GM18909 (cell line): ENCODE data around the gene MUC5AC.

Source experiments
- ATAC-seq: cut with Tn5 transposase; IDR thresholded peaks from one replicate; pipeline ENCODE4 v1.9.1; 2021; ENCODE audit warnings: mild to moderate bottlenecking; ENCODE audit not compliant: unreplicated experiment, poor library complexity

Gene MUC5AC

GRCh38 chr11:1120532-1121330 is 37.0 kb upstream of the MUC5AC start:
- ATAC-seq, result no peak

GRCh38 chr11:1121331-1121812 is 36.4 kb upstream of the MUC5AC start:
- ATAC-seq, result no peak

DNA sequence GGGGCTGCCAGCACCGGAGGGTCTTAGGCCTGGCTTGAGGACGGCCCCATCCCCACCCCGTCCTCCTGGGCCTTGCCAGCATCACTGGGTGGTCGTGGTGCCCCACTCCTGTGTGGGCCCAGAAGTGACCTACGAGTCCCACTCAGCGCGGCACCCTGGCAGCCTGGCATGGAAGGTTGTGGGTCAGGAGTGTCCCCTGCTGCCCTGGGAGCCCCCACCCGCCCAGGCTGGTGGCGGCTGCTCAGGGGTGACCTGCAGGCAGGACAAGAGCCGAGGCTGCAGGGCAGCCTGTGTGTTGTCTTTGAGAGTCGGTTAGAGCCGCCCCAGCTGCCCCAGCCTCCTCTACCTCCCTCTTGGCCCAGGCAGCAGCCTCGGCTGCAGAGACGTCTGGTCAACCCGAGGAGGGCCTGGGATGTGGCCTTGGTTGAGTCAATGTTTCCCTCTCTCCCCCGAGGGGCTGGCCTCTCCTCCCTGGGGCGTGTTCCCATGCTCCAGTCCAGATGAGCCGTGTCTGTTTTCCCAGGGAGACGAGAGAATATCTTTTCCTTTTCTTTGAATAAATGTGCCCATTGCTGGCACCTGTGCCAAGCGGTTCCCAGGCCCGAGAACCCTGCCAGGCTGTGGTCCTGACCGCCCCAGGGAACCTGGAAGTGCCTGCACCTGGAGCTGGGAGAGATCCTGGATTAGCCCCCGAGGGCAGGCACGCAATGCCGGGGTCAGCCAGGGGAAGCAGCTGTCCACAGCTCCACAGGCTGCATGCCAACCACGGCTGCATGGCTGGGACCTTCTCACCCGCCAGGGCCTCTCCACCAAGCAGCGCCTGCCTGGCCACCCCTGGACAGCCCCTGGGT is 35.7 kb upstream of the MUC5AC start:
- ATAC-seq, result no peak

- ATAC-seq, result no peak
These were observed 35.1 kb upstream of the MUC5AC start for GRCh38 chr11:1122664-1123002.

- ATAC-seq, result no peak
These were observed 33.8 kb upstream of the MUC5AC start for GRCh38 chr11:1123970-1124369.

DNA sequence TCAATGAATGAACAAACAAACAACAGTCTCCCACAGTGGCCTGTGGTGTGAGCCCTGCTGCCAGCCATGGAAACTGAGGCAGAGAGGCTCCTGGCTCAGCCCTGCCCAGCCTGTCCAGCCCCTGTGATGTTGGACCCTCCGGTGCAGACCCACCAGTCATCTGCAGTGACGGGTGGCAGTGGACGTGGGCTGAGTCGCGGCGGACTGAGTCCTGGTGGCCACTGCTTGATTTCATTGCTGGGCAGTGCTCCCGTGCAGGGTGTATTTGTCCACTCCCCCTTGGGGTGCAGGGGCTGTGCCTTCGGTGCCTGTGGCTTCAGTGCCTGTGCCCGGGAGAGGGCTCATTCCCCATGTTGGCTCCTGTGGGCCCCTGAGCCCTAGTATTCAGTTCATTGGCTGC is 31.9 kb upstream of the MUC5AC start:
- no peak for ATAC-seq

- ATAC-seq, result no peak
These were observed 31.2 kb upstream of the MUC5AC start for GRCh38 chr11:1126491-1126926.

- ATAC-seq, result no peak
These were observed 30.7 kb upstream of the MUC5AC start for GRCh38 chr11:1126935-1127663.

- ATAC-seq, result no peak
These were observed 30.0 kb upstream of the MUC5AC start for GRCh38 chr11:1127664-1128162.

DNA sequence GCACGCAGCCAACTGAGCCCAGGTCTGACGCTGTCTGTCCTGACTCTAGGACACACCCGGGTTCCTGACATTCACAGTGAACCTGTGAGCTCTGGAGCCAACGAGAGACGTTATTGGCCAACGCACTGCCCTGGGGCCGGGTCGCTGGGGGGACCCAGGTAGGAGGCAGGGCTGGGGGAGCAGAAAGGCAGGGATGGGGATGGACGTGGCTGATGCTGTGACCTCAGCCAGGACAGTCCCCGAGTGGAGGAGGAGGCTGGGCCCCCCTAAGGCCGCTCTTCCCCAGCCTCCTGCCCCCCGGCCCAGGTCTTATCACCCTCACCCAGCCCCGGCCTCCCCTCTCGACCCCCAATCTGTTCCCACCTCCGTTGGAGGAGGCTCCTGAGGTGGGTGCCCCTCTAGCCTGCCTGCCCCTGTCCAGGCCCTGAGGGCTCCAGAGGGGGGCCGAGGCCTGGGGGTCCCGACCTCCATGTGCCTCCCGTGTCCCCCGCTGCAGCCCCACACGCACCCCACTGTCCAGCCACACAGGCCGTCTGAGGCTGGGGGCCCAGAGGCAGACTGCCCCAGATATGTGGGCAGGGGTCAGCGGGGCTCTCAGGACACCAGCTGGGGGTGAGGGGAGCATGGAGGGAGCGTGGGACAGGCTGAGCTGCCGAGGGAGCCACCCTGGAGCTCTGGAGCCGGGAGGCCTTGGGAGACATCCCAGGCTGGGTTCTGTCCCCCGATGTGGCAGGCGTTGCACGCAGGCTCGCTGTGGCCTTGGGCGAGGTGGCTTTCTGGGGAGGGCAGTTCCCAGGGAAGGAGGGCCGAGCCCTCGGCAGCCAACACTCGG is 29.2 kb upstream of the MUC5AC start:
- no peak for ATAC-seq

DNA sequence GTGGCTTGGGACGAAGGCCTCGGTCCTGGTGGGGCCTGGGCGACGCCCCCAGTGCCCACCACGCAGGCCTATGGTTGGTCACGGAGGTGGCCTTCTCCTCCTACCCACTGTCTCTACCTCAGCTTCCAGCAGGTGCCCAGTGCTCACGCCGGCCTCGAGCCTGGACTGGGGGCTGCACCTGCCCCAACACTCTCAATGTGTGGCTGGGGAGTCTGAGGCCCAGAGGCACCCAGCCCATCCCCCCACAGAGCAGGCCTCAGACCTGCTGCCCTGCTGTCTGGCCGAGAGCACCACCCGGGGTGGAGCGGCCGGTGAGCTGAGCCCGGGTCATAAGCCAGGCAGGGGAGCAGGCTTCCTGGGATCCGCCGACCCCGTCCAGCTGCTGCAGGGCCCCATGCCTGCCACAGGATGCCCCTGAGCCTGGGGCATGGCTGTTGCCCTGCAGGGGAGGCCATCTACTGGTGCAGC is 28.6 kb upstream of the MUC5AC start:
- ATAC-seq, result no peak

DNA sequence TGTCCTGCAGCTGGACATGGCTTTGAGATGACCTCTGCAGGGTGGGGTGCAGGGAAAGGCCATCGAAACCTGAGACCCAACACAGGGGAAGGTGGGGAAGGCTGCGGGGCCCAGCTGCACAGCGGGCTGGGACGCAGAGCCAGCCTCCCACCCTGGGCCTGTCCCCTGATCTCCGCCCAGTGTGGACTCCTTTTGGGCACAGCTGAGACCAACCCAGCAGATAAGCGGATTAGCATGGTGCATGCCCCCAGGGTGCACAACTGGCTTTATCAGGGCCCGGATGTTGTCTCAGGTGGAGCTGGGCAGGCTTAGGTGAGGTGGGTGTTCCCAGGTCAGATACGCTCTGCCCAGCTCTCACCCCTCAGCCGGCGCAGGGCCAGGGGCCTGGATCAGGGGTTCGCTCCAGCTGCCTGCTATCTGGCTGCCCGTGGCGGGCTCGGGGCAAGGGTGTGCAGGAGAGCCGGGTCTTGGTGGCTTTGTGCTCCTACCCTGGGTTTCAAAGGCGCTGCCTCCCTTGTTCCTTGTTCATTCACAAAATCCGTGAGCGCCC is 28.1 kb upstream of the MUC5AC start:
- no peak for ATAC-seq

DNA sequence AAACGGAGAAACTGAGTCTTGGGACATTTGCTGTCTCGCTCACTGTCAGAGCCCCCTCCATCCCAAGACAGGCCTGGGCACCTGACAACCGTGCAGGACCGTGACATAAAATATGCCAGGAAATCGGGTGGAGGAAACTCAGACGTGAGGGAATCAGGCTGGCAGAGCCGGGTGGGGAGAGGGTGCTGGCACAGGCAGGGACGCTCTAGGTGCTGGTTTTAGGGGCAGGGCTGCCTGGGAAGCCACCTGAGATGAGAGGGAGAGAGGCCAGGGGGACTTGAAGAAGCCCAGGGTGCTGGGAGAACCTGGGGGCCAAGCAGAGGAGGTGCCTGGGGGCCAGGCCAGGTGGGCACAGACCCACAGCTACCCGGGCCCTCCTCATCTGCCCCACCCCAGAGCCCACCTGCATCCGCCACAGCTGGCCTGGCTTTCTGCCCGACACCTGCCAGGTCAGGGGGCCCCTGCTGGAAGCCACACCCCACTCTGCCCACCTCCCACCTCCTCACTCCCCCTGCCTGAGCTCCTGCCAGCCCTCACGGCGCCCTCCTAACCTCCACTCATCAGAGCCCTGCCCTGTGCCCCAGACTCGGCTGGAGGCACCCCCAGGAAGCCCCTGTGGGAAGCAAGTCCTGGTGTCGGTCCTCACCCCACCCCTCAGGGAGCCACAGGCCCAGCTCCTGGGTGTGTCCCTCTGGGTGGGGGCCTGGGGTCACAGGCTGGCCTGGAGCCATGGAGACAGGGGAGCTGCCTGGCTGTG is 27.3 kb upstream of the MUC5AC start:
- ATAC-seq, result no peak

DNA sequence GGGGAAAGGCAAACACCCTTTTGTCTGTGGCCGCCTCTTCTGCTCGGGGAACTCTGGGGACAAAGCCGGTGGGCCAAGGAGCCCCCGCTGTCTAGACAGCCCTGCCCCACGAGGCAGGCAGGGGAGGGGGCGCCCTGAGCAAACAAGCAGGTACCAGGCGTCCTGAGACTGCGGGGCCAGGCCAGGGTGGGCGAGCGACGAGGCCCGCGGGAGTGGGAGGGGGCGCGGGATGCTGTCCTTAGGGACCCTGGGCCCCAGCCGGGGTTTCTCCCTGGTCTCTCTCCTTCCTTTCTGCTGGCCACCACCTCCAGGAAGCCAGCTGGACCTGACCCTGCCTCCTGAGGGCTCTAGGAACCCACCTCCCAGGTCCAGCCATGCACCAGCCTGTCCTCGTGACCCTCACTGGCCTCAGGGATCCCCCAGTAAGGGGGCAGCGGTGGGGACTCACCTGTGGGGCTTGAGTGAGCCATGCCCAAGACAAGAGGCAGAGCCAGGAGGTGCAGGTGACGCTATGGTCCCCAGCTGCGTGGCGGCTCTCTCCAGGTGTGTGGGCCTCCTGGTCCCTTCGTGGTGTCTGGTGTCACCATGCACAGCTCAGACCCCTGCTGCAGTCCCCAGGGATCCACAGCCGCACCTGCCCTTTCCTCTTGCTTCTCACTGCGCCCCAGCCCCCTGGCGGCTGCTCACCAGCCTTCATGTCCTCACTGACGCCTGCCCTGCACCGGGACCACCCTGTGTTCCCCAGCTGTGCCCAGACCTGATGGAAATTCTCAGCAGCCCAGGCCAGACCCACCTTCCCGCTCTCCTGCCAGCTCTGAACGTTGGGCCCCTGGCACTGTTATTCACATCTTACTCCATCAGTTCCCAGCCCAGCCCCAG is 26.5 kb upstream of the MUC5AC start:
- no peak for ATAC-seq

- ATAC-seq, result no peak
These were observed 22.8 kb upstream of the MUC5AC start for GRCh38 chr11:1134848-1135445.

DNA sequence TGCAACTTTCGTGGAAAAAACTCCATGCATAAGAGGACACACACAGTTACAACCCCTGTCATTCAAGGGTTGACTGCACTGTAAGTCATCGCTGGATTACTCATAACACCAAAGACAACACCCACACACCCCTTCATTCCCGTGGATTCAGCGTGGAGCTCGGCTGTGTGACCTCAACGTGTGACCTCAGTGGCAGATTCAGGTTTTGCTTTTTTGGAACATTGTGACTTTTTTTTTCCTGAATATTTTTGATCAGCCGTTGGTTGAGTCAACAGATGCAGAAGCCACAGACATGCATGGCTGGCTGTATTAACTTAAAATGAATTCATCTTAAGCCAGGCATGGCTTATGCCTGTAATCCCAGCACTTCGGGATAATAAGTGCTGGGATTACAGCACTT is 19.7 kb upstream of the MUC5AC start:
- ATAC-seq, result no peak

- no peak for ATAC-seq
These were observed 18.2 kb upstream of the MUC5AC start for GRCh38 chr11:1139441-1140083.
